ENCODE data around the gene APP.

APP gene

GRCh38 chr21:26096494-26097371, 73.8 kb downstream of the APP start:
- H2AFZ ChIP-seq (ENCODE audit: low read depth, low read length): no peak overlapping the region
- no peak for TF ChIP-seq CTCF (IDR thresholded peaks at IDR 0.05; ENCODE audit: low read depth, low read length)
- TF ChIP-seq EZH2phosphoT487 (IDR thresholded peaks at IDR 0.05; ENCODE audit: low read depth): no peak
- no peaks in the 10 kb centered on the region for H3K79me2 ChIP-seq (ENCODE audit: low read length)

GRCh38 chr21:26095131-26095530, 75.4 kb downstream of the APP start:
- H3K4me1 ChIP-seq (ENCODE audit: low read length): peaks cover 19% of the 10 kb centered on the region
- no peak overlapping the region for H2AFZ ChIP-seq (ENCODE audit: low read depth, low read length)
- no peak overlapping the region for H3K9ac ChIP-seq (ENCODE audit: low read length)
- H3K27ac ChIP-seq (ENCODE audit: low read length): no peak overlapping the region
- no peak overlapping the region for H3K4me2 ChIP-seq (ENCODE audit: low read length)
- no peaks in the 10 kb centered on the region for H3K36me3 ChIP-seq (replicated peaks; ENCODE audit: low read depth, low read length)
- no peaks in the 10 kb centered on the region for H4K20me1 ChIP-seq (ENCODE audit: insufficient read depth, low read length)
- H3K79me2 ChIP-seq (ENCODE audit: low read length): no peaks in the 10 kb centered on the region
- H3K9me3 ChIP-seq (ENCODE audit: insufficient read depth, low read length): no peaks in the 10 kb centered on the region
- TF ChIP-seq CTCF (IDR thresholded peaks at IDR 0.05; ENCODE audit: low read depth, low read length) (no peak), EZH2phosphoT487 (IDR thresholded peaks at IDR 0.05; ENCODE audit: low read depth) (no peak)
- H3K4me3 ChIP-seq (ENCODE audit: low read length): no peak overlapping the region
- H3K27me3 ChIP-seq (ENCODE audit: low read depth, low read length): no peaks in the 10 kb centered on the region

More at GRCh38 chr21:26096494-26097371, 73.8 kb downstream of the APP start:
- Histone ChIP-seq H3K4me2 (ENCODE audit: low read length) (no peak overlapping the region), H3K4me1 (ENCODE audit: low read length) (peaks cover 21% of the 10 kb centered on the region), H3K9ac (ENCODE audit: low read length) (no peak overlapping the region), H4K20me1 (ENCODE audit: insufficient read depth, low read length) (no peaks in the 10 kb centered on the region), H3K27ac (ENCODE audit: low read length) (no peak overlapping the region), H3K9me3 (ENCODE audit: insufficient read depth, low read length) (no peaks in the 10 kb centered on the region), H3K27me3 (ENCODE audit: low read depth, low read length) (no peaks in the 10 kb centered on the region), H3K36me3 (replicated peaks; ENCODE audit: low read depth, low read length) (no peaks in the 10 kb centered on the region), H3K4me3 (ENCODE audit: low read length) (no peak overlapping the region)

- no peaks in the 10 kb centered on the region for H3K27me3 ChIP-seq (ENCODE audit: low read depth, low read length)
- peaks cover under 1% of the 10 kb centered on the region for H3K4me1 ChIP-seq (ENCODE audit: low read length)
- no peak for TF ChIP-seq EZH2phosphoT487 (IDR thresholded peaks at IDR 0.05; ENCODE audit: low read depth)
- H3K27ac ChIP-seq (ENCODE audit: low read length): no peak overlapping the region
- H4K20me1 ChIP-seq (ENCODE audit: insufficient read depth, low read length): no peaks in the 10 kb centered on the region
- H3K9ac ChIP-seq (ENCODE audit: low read length): no peak overlapping the region
- H3K9me3 ChIP-seq (ENCODE audit: insufficient read depth, low read length): no peaks in the 10 kb centered on the region
- no peaks in the 10 kb centered on the region for H3K36me3 ChIP-seq (replicated peaks; ENCODE audit: low read depth, low read length)
- H3K4me2 ChIP-seq (ENCODE audit: low read length): no peak overlapping the region
- H3K4me3 ChIP-seq (ENCODE audit: low read length): no peak overlapping the region
- no peaks in the 10 kb centered on the region for H3K79me2 ChIP-seq (ENCODE audit: low read length)
- no peak overlapping the region for H2AFZ ChIP-seq (ENCODE audit: low read depth, low read length)
Measured at GRCh38 chr21:26093122-26093521, 77.4 kb downstream of the APP start.

GRCh38 chr21:26091480-26092018, 79.0 kb downstream of the APP start:
- no peak overlapping the region for H3K4me2 ChIP-seq (ENCODE audit: low read length)
- H4K20me1 ChIP-seq (ENCODE audit: insufficient read depth, low read length): no peaks in the 10 kb centered on the region
- H3K9ac ChIP-seq (ENCODE audit: low read length): no peak overlapping the region
- H3K27ac ChIP-seq (ENCODE audit: low read length): no peak overlapping the region
- H2AFZ ChIP-seq (ENCODE audit: low read depth, low read length): no peak overlapping the region
- no peak overlapping the region for H3K4me3 ChIP-seq (ENCODE audit: low read length)
- H3K9me3 ChIP-seq (ENCODE audit: insufficient read depth, low read length): no peaks in the 10 kb centered on the region
- TF ChIP-seq EZH2phosphoT487 (IDR thresholded peaks at IDR 0.05; ENCODE audit: low read depth) (no peak), CTCF (IDR thresholded peaks at IDR 0.05; ENCODE audit: low read depth, low read length) (no peak)
- H3K36me3 ChIP-seq (replicated peaks; ENCODE audit: low read depth, low read length): no peaks in the 10 kb centered on the region
- H3K79me2 ChIP-seq (ENCODE audit: low read length): no peaks in the 10 kb centered on the region
- no peaks in the 10 kb centered on the region for H3K27me3 ChIP-seq (ENCODE audit: low read depth, low read length)
- no peaks in the 10 kb centered on the region for H3K4me1 ChIP-seq (ENCODE audit: low read length)

Data from OCI-LY3 (cell line).